GM23338 (cell line): Measurements from ENCODE around the gene ZNRF2. TPM values are rescaled to one million over a fixed set of nuclear protein-coding genes. Genes with fewer than 3 reads are reported as not detected.

Experiments
- ATAC-seq: fragments of 200-7000 bp; cut with Tn5 transposase; 3 replicates; pipeline ENCODE4 v1.9.1; 2020
- DNase-seq: peaks from one replicate; pipeline ENCODE4 v3.0.0-alpha.2; 2015; ENCODE audit warnings: low spot score
- H2AFZ ChIP-seq: fragments of 200-600 bp; sonication (generic); 2 replicates; pipeline ENCODE4 v1.8.0; 2016; ENCODE audit warnings: antibody characterized with exemption, mild to moderate bottlenecking, moderate library complexity
- H3F3A ChIP-seq: fragments of 200-600 bp; sonication (generic); replicated peaks from 2 replicates; pipeline ENCODE4 v1.8.0; 2017; ENCODE audit warnings: antibody characterized with exemption, mixed run types, low read depth
- H3K27ac ChIP-seq: fragments of 200-600 bp; sonication (generic); 2 replicates; pipeline ENCODE4 v1.6.1; 2016; ENCODE audit warnings: low read depth
- H3K27me3 ChIP-seq: fragments of 200-600 bp; sonication (generic); 2 replicates; pipeline ENCODE4 v1.8.0; 2016; ENCODE audit warnings: mild to moderate bottlenecking, mixed run types, moderate library complexity; ENCODE audit not compliant: insufficient read depth
- H3K36me3 ChIP-seq: fragments of 200-600 bp; sonication (generic); 2 replicates; pipeline ENCODE4 v1.8.0; 2016; ENCODE audit warnings: mild to moderate bottlenecking; ENCODE audit not compliant: insufficient read depth
- H3K4me1 ChIP-seq: fragments of 200-600 bp; sonication (generic); 2 replicates; pipeline ENCODE4 v1.8.0; 2016; ENCODE audit warnings: mild to moderate bottlenecking, moderate library complexity; ENCODE audit not compliant: insufficient read depth
- H3K4me2 ChIP-seq: fragments of 200-600 bp; sonication (generic); 2 replicates; pipeline ENCODE4 v1.7.1; 2017; ENCODE audit warnings: mixed run types
- H3K4me3 ChIP-seq: fragments of 200-600 bp; sonication (generic); 2 replicates; pipeline ENCODE4 v1.6.1; 2016; ENCODE audit warnings: mixed run types
- H3K79me2 ChIP-seq: fragments of 200-600 bp; sonication (generic); replicated peaks from 2 replicates; pipeline ENCODE4 v1.8.0; 2017; ENCODE audit warnings: mild to moderate bottlenecking; ENCODE audit not compliant: insufficient read depth
- H3K9me2 ChIP-seq: fragments of 200-600 bp; sonication (generic); 2 replicates; pipeline ENCODE4 v1.8.0; 2017; ENCODE audit not compliant: insufficient read depth
- H4K20me1 ChIP-seq: fragments of 200-600 bp; sonication (generic); replicated peaks from 2 replicates; pipeline ENCODE4 v1.8.0; 2017; ENCODE audit warnings: mild to moderate bottlenecking; ENCODE audit not compliant: insufficient read depth
- H3K27ac Mint-ChIP-seq: 2 replicates; pipeline ENCODE4 v1.8.0; 2020; ENCODE audit warnings: inconsistent platforms, mild to moderate bottlenecking, moderate library complexity, mixed read lengths
- H3K27me3 Mint-ChIP-seq: 3 replicates; pipeline ENCODE4 v1.8.0; 2022; ENCODE audit warnings: low read depth, mild to moderate bottlenecking, moderate library complexity, mixed read lengths, inconsistent platforms; ENCODE audit not compliant: insufficient read depth, poor library complexity
- H3K36me3 Mint-ChIP-seq: 3 replicates; pipeline ENCODE4 v1.8.0; 2021; ENCODE audit warnings: low read depth, mild to moderate bottlenecking, inconsistent platforms, moderate library complexity, mixed read lengths
- H3K4me1 Mint-ChIP-seq: 3 replicates; pipeline ENCODE4 v1.8.0; 2020; ENCODE audit warnings: mild to moderate bottlenecking, inconsistent platforms, mixed read lengths
- H3K4me3 Mint-ChIP-seq: 3 replicates; pipeline ENCODE4 v1.8.0; 2021; ENCODE audit warnings: moderate library complexity, mild to moderate bottlenecking, inconsistent platforms, mixed read lengths
- H3K9me3 Mint-ChIP-seq: 3 replicates; pipeline ENCODE4 v1.8.0; 2020; ENCODE audit warnings: moderate library complexity, mild to moderate bottlenecking, inconsistent platforms, mixed read lengths
- CREB1 ChIP-seq: fragments of 250-450 bp; sonication (Bioruptor Pico); IDR thresholded peaks from 2 replicates; pipeline ENCODE4 v1.5.0; 2020; ENCODE audit warnings: low read depth, mild to moderate bottlenecking, moderate library complexity
- CTCF ChIP-seq, 2 experiments: fragments of 200-600 bp in 1 of 2; sonication (generic) in 1 of 2; conservative IDR thresholded peaks; 2 replicates each; pipeline versions ENCODE4 v1.5.1 to v1.6.1; 2016 to 2017; ENCODE audit warnings: antibody characterized with exemption in 2 of 2, low read depth in 2 of 2, mild to moderate bottlenecking in 2 of 2, moderate library complexity in 1 of 2
- ETS1 ChIP-seq: IDR thresholded peaks from 2 replicates; pipeline ENCODE4 v1.6.1; 2016; ENCODE audit warnings: antibody characterized with exemption
- JUNB ChIP-seq: IDR thresholded peaks from one replicate; pipeline ENCODE4 v1.6.1; 2016; ENCODE audit warnings: antibody characterized with exemption; ENCODE audit not compliant: unreplicated experiment
- NANOG ChIP-seq: IDR thresholded peaks from 2 replicates; pipeline ENCODE4 v1.6.1; 2016; ENCODE audit warnings: antibody characterized with exemption, borderline replicate concordance
- STAT1 ChIP-seq: IDR thresholded peaks from one replicate; pipeline ENCODE4 v1.6.1; 2016; ENCODE audit warnings: antibody characterized with exemption; ENCODE audit not compliant: unreplicated experiment
- ZNF114 ChIP-seq: fragments of 250-450 bp; sonication (Bioruptor Pico); IDR thresholded peaks from 2 replicates; pipeline ENCODE4 v1.5.0; 2020; ENCODE audit warnings: mild to moderate bottlenecking, moderate library complexity
- ZNF331 ChIP-seq: fragments of 250-450 bp; sonication (Bioruptor Pico); IDR thresholded peaks from 2 replicates; pipeline ENCODE4 v1.5.0; 2020; ENCODE audit warnings: low read depth, mild to moderate bottlenecking, moderate library complexity
- ZNF462 ChIP-seq: fragments of 250-450 bp; sonication (Bioruptor Pico); IDR thresholded peaks from 2 replicates; pipeline ENCODE4 v1.5.0; 2020; ENCODE audit warnings: mild to moderate bottlenecking, moderate library complexity
- polyA plus RNA-seq: library from polyadenylated mRNA; unstranded; fragments of >200 nt; fragmentation: Nextera tagmentation; extraction: Ambion mirVana; gene quantifications from 2 replicates; pipeline ENCODE4 v1.2.1, GENCODE V29; 2016
- total RNA-seq: library from RNA; depleted of rRNA; stranded (reverse); fragments of >200 nt; shearing (Covaris generic); gene quantifications from 2 replicates; pipeline ENCODE4 v1.2.3, GENCODE V29; 2014

The ZNRF2 gene
- total and polyA plus RNA-seq, 2 experiments from 2014 or later: 6.0 to 34.7 TPM

GRCh38 chr7:30389791-30390190 lies 105.4 kb downstream of the ZNRF2 start:
- Mint-ChIP-seq H3K27me3 (no peaks in the 10 kb centered on the region), H3K4me3 (no peak overlapping the region), H3K36me3 (no peaks in the 10 kb centered on the region), H3K4me1 (peaks cover 19% of the 10 kb centered on the region), H3K27ac (peak overlapping the region; percentile 2; the same call in 1 of the 2 replicates), H3K9me3 (no peaks in the 10 kb centered on the region)
- Histone ChIP-seq H3K27me3 (no peaks in the 10 kb centered on the region), H3K79me2 (no peaks in the 10 kb centered on the region), H3K36me3 (no peaks in the 10 kb centered on the region), H3K4me2 (no peak overlapping the region), H3K4me3 (no peak overlapping the region), H3K9me2 (no peaks in the 10 kb centered on the region), H2AFZ (no peak overlapping the region), H4K20me1 (no peaks in the 10 kb centered on the region), H3K27ac (no peak overlapping the region), H3F3A (no peaks in the 10 kb centered on the region), H3K4me1 (peaks cover 16% of the 10 kb centered on the region)
- DNase-seq: no peak
- TF ChIP-seq ZNF331: no peak
- no peak for TF ChIP-seq CREB1 (CRISPR knock-in tag)
- no peak for TF ChIP-seq CTCF (conservative IDR thresholded peaks at IDR 0.05; ENCODE audit: low read depth in 2 of 2)
- no peak for TF ChIP-seq NANOG
- no peak for TF ChIP-seq ZNF462 (CRISPR knock-in tag)
- TF ChIP-seq ETS1: no peak
- TF ChIP-seq ZNF114 (CRISPR knock-in tag): no peak
- no peak for TF ChIP-seq STAT1
- TF ChIP-seq JUNB: no peak
- no peak for ATAC-seq
